ENCODE data around the gene MGMT. TPM values are rescaled to one million over a fixed set of nuclear protein-coding genes. Genes with fewer than 3 reads are reported as not detected.

MGMT gene
- total RNA-seq, 6 experiments from 2014 or later = 8.9 to 18.0 (median 10.0) TPM

DNA sequence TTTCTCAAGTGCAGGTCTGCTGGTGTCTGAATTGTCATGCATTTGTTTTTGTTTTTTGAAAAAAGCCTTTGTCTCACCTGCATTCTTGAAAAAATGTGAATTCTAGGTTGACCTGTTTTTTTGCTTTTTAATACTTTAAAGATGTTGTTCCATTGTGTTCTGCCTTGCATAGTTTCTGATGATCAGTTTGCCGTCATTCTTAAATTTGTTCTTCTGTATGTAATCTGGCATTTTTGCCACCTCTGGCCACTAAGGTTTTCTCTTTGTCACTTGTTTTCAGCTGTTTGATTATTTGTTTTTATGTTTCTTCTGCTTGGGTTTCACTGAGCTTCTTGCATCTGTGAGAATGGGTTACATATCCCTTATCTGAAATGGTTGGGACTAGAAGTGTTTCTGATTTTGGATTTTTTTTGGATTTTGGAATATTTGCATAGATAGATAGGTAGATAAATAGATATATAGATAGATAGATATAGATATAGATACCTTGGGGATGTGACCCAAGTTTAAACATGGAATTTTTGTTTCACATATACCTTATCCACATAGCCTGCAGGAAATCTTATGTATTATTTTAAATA lies 16.5 kb downstream of the MGMT start:
- no peak overlapping the region for H3K4me3 Mint-ChIP-seq
- no peaks in the 10 kb centered on the region for H3K4me1 Mint-ChIP-seq (ENCODE audit: low read depth)
- peaks cover 35% of the 10 kb centered on the region for H3K36me3 Mint-ChIP-seq (ENCODE audit: low read depth)
- peaks cover 46% of the 10 kb centered on the region for H3K9me3 Mint-ChIP-seq
- no peak overlapping the region for H3K27ac Mint-ChIP-seq
- H3K27me3 Mint-ChIP-seq (ENCODE audit: insufficient read depth) = no peaks in the 10 kb centered on the region
- TF ChIP-seq, protein P1, sequence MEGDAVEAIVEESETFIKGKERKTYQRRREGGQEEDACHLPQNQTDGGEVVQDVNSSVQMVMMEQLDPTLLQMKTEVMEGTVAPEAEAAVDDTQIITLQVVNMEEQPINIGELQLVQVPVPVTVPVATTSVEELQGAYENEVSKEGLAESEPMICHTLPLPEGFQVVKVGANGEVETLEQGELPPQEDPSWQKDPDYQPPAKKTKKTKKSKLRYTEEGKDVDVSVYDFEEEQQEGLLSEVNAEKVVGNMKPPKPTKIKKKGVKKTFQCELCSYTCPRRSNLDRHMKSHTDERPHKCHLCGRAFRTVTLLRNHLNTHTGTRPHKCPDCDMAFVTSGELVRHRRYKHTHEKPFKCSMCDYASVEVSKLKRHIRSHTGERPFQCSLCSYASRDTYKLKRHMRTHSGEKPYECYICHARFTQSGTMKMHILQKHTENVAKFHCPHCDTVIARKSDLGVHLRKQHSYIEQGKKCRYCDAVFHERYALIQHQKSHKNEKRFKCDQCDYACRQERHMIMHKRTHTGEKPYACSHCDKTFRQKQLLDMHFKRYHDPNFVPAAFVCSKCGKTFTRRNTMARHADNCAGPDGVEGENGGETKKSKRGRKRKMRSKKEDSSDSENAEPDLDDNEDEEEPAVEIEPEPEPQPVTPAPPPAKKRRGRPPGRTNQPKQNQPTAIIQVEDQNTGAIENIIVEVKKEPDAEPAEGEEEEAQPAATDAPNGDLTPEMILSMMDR (IDR thresholded peaks at IDR 0.05) = no peak
- no peak for DNase-seq

- H3K4me3 Mint-ChIP-seq = no peak overlapping the region
- DNase-seq = no peak
- H3K9me3 Mint-ChIP-seq = peaks cover 63% of the 10 kb centered on the region
- peaks cover 26% of the 10 kb centered on the region for H3K36me3 Mint-ChIP-seq (ENCODE audit: low read depth)
- no peaks in the 10 kb centered on the region for H3K27me3 Mint-ChIP-seq (ENCODE audit: insufficient read depth)
- TF ChIP-seq, protein P1 (IDR thresholded peaks at IDR 0.05) = no peak
- H3K4me1 Mint-ChIP-seq (ENCODE audit: low read depth) = no peaks in the 10 kb centered on the region
- no peak overlapping the region for H3K27ac Mint-ChIP-seq
Measured at GRCh38 chr10:129486805-129487204, 19.8 kb downstream of the MGMT start.

- peaks cover 54% of the 10 kb centered on the region for H3K9me3 Mint-ChIP-seq
- H3K27me3 Mint-ChIP-seq (ENCODE audit: insufficient read depth) = peaks cover 1% of the 10 kb centered on the region
- H3K4me3 Mint-ChIP-seq = no peak overlapping the region
- peaks cover 8% of the 10 kb centered on the region; the same call in 1 of the 2 replicates for H3K4me1 Mint-ChIP-seq (ENCODE audit: low read depth)
- no peak overlapping the region for H3K27ac Mint-ChIP-seq
- no peak for DNase-seq
- TF ChIP-seq, protein P1 (IDR thresholded peaks at IDR 0.05) = no peak
- peaks cover 20% of the 10 kb centered on the region for H3K36me3 Mint-ChIP-seq (ENCODE audit: low read depth)
Measured at GRCh38 chr10:129491123-129491734, 24.2 kb downstream of the MGMT start.

- no peak overlapping the region for H3K4me3 Mint-ChIP-seq
- peaks cover 26% of the 10 kb centered on the region for H3K36me3 Mint-ChIP-seq (ENCODE audit: low read depth)
- H3K4me1 Mint-ChIP-seq (ENCODE audit: low read depth) = peaks cover 8% of the 10 kb centered on the region; the same call in 1 of the 2 replicates
- H3K27me3 Mint-ChIP-seq (ENCODE audit: insufficient read depth) = peaks cover 1% of the 10 kb centered on the region
- TF ChIP-seq, protein P1 (IDR thresholded peaks at IDR 0.05) = no peak
- H3K27ac Mint-ChIP-seq = no peak overlapping the region
- DNase-seq = no peak
- H3K9me3 Mint-ChIP-seq = peaks cover 61% of the 10 kb centered on the region
Measured at GRCh38 chr10:129494176-129494575, 27.1 kb downstream of the MGMT start.

DNA sequence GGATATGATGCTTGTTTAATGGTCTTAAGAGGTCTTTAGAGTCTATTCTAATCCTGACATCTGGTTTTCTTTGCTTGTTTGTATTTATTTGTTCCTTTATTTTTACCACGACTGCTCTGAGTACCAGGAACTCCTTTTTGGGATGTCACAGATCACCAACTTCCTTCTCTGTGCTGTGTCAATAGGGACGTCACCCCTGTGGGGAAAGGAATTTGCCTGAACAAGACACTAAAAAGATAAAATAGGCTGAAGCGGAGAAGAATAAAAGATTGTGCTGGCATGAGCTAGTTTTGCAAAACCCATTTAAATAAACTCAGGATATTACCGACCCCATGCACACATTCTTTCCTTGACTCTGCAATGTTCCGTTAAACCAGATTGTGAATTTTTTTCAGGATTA lies 27.7 kb downstream of the MGMT start:
- Mint-ChIP-seq H3K27me3 (ENCODE audit: insufficient read depth) (peaks cover 1% of the 10 kb centered on the region), H3K9me3 (peaks cover 55% of the 10 kb centered on the region), H3K4me1 (ENCODE audit: low read depth) (peaks cover 8% of the 10 kb centered on the region; the same call in 1 of the 2 replicates), H3K27ac (no peak overlapping the region), H3K4me3 (no peak overlapping the region), H3K36me3 (ENCODE audit: low read depth) (peaks cover 26% of the 10 kb centered on the region)
- no peak for DNase-seq
- TF ChIP-seq, protein P1 (IDR thresholded peaks at IDR 0.05) = no peak

Data from HFFc6 (cell line).